Type B pancreatic cell (in vitro differentiated cells): ENCODE data around the gene CAMK1. TPM values are rescaled to one million over a fixed set of nuclear protein-coding genes. Genes with fewer than 3 reads are reported as not detected.

Source experiments
- DNase-seq: peaks from one replicate; pipeline ENCODE4 v3.0.0; 2021; ENCODE audit warnings: mixed read lengths; ENCODE audit not compliant: unreplicated experiment; ENCODE audit errors: extremely low spot score
- H3K27ac Mint-ChIP-seq: 2 replicates; pipeline ENCODE4 v1.8.0; 2021; ENCODE audit warnings: mild to moderate bottlenecking, mixed read lengths
- H3K27me3 Mint-ChIP-seq: 2 replicates; pipeline ENCODE4 v1.8.0; 2021; ENCODE audit warnings: mixed read lengths
- H3K36me3 Mint-ChIP-seq: 2 replicates; pipeline ENCODE4 v1.8.0; 2021; ENCODE audit warnings: mixed read lengths
- H3K4me1 Mint-ChIP-seq: one replicate; pipeline ENCODE4 v1.8.0; 2021; ENCODE audit warnings: mixed read lengths; ENCODE audit not compliant: unreplicated experiment
- H3K4me3 Mint-ChIP-seq: 2 replicates; pipeline ENCODE4 v1.8.0; 2021; ENCODE audit warnings: mild to moderate bottlenecking, mixed read lengths
- H3K9me3 Mint-ChIP-seq: 2 replicates; pipeline ENCODE4 v1.8.0; 2021; ENCODE audit warnings: mixed read lengths
- total RNA-seq: library from RNA; stranded (reverse); gene quantifications from 2 replicates; pipeline ENCODE4 v1.2.1, GENCODE V29; 2021; ENCODE audit warnings: low replicate concordance
- TF ChIP-seq, protein P1 (sequence below): fragments of 200-600 bp; sonication (generic); conservative IDR thresholded peaks from 2 replicates; pipeline ENCODE4 v1.5.0; 2021; ENCODE audit warnings: antibody characterized with exemption, mild to moderate bottlenecking

Gene CAMK1
- total RNA-seq, 1 donor from 2014 or later, result 9.1 TPM

DNA sequence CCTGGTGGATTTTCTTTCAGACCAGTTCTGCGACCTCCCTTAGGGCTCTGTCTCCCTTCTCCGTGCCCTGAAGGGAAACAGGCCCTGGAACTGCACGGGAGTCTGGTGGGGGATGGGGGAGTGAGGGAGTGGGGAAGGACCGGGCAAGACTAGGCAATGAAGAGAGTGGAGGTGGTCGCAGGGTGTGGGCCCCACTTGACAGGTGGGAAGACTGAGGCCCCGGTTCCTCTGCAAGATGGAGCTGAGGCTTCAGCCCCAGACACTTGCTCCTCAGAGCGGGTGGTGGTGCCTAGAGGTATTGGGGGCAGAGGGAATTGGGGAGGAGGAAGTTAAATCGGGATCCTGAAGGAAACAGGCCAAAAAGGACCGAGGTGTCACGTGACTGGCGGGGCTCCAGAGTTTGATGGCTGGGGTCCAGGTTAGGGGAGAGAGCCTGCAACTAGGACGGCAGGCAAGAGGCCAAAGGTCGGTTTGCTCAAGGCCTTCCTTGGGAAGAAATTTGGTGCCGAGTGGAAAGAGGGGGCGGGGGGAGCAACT, 597 bp upstream of the CAMK1 start:
- Mint-ChIP-seq H3K36me3 (peaks cover 4% of the 10 kb centered on the region), H3K4me1 (peaks cover 8% of the 10 kb centered on the region), H3K4me3 (peak overlapping the region; percentile 66), H3K27ac (no peak overlapping the region), H3K27me3 (peaks cover 3% of the 10 kb centered on the region), H3K9me3 (no peaks in the 10 kb centered on the region)
- TF ChIP-seq, protein P1, sequence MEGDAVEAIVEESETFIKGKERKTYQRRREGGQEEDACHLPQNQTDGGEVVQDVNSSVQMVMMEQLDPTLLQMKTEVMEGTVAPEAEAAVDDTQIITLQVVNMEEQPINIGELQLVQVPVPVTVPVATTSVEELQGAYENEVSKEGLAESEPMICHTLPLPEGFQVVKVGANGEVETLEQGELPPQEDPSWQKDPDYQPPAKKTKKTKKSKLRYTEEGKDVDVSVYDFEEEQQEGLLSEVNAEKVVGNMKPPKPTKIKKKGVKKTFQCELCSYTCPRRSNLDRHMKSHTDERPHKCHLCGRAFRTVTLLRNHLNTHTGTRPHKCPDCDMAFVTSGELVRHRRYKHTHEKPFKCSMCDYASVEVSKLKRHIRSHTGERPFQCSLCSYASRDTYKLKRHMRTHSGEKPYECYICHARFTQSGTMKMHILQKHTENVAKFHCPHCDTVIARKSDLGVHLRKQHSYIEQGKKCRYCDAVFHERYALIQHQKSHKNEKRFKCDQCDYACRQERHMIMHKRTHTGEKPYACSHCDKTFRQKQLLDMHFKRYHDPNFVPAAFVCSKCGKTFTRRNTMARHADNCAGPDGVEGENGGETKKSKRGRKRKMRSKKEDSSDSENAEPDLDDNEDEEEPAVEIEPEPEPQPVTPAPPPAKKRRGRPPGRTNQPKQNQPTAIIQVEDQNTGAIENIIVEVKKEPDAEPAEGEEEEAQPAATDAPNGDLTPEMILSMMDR, result no peak
- no peak for DNase-seq

DNA sequence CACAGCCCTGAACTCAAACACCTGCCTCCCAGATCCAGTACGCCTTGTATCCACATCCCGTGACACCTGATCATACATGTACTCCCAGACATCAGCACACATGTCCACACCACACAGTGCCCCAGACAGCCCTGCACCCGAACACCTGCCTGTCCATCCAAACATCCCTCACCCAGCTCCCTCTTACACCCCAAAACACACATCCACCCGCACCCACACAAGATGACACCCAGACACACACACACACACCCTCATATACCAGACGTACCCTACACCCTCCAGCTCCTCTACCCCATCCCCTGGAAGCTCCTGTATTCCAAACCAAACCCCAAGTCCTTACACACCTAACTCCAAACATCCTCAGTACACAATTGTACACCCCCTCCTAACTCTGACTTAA, 735 bp downstream of the CAMK1 start:
- TF ChIP-seq, protein P1, result no peak
- peaks cover 3% of the 10 kb centered on the region for H3K27me3 Mint-ChIP-seq
- H3K4me1 Mint-ChIP-seq, result peaks cover 8% of the 10 kb centered on the region
- no peaks in the 10 kb centered on the region for H3K9me3 Mint-ChIP-seq
- no peak overlapping the region for H3K27ac Mint-ChIP-seq
- peak overlapping the region; percentile 84 for H3K4me3 Mint-ChIP-seq
- no peak for DNase-seq
- H3K36me3 Mint-ChIP-seq, result peaks cover 4% of the 10 kb centered on the region

DNA sequence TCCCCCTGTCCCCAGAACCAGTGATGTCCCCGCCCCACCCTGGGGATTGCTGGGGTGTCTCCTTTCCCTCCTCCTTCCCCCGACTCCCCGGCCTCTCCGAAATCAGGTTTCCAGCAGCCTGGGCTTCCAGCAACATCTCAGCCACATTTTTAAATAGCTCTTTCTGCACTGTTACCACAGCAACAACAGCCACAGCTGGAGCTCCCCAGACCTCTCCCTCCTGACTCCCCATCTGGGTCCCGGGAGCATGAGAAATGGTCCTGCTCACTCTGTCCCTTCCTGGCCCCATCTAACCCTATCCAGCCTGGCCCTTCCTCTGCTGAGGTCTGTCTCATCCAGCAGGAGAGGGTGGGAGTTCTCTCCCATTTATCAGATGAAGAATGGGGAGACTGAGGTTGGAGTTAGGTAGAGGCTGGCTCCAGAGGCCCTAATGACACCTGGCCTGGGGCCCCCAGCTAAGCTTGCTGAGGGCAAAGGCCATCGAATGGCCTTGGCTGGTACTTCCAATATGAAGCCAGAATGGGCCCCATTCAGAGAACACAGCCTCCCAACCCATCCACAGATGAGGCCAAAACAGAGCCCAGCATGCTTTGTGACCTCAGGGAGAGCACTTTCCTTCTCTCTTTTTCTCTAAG, 1.5 kb downstream of the CAMK1 start:
- Mint-ChIP-seq H3K4me3 (no peak overlapping the region), H3K9me3 (no peaks in the 10 kb centered on the region), H3K27ac (no peak overlapping the region), H3K36me3 (peaks cover 4% of the 10 kb centered on the region), H3K4me1 (peaks cover 8% of the 10 kb centered on the region), H3K27me3 (peaks cover 3% of the 10 kb centered on the region)
- TF ChIP-seq, protein P1, result no peak
- no peak for DNase-seq

DNA sequence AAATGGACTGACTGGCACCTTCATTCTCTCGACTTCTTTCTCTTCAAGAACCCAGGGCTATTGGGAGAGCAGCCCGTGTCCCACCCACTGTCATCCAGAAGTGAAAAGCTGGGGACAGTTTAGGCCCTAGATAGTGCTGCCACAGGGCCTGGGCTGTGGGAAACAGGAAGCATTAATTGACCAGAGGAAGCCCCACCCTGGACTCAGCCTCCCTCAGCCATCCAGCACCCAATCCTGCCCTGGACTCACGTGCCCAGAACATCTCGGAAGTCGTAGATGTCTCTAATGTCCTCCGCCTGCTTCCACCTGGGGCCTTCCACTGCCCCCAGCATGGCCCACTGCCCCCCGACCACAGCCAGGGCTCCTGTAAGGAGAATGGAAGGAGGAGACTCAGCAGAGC, 2.3 kb downstream of the CAMK1 start:
- H3K4me3 Mint-ChIP-seq, result no peak overlapping the region

DNA sequence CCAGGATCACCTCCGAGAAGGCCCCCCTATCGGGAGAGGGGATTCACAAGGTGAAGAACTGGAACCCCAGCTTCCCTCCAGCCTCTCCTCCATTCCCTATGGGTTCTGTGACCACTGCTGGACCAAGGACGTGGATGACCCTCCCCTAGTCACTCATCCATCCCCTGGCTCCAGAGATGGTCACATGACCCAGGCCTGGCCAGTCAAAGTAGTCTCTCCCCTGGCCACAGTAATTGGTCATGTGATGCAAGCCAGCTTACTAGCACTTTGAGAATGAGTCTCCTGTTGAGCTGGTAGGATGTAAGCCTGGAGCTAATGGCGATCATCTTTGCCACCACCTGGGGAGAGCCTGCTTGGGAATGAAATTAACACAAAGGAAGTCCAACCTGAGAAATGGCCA, 3.9 kb downstream of the CAMK1 start:
- H3K36me3 Mint-ChIP-seq, result peaks cover 7% of the 10 kb centered on the region
- peaks cover 8% of the 10 kb centered on the region for H3K4me1 Mint-ChIP-seq
- no peak overlapping the region for H3K27ac Mint-ChIP-seq
- peaks cover 3% of the 10 kb centered on the region for H3K27me3 Mint-ChIP-seq
- H3K4me3 Mint-ChIP-seq, result no peak overlapping the region
- H3K9me3 Mint-ChIP-seq, result no peaks in the 10 kb centered on the region
- DNase-seq, result no peak
- TF ChIP-seq, protein P1, result no peak

More for the DNA sequence above, 2.3 kb downstream of the CAMK1 start:
- H3K27me3 Mint-ChIP-seq, result peaks cover 3% of the 10 kb centered on the region
- H3K4me1 Mint-ChIP-seq, result peaks cover 8% of the 10 kb centered on the region
- DNase-seq, result no peak
- H3K36me3 Mint-ChIP-seq, result peaks cover 4% of the 10 kb centered on the region
- TF ChIP-seq, protein P1, result no peak
- no peak overlapping the region for H3K27ac Mint-ChIP-seq
- no peaks in the 10 kb centered on the region for H3K9me3 Mint-ChIP-seq
